Stomach smooth muscle (tissue), 2 donors: ENCODE results near the gene IL36A.

Experiments used
- H3K27ac ChIP-seq: one replicate; pipeline ENCODE4 v1.7.0; 2013; ENCODE audit warnings: mild to moderate bottlenecking, low read length, inconsistent platforms
- H3K27me3 ChIP-seq, 2 donors: one replicate each; pipeline ENCODE4 v1.7.0; 2013; ENCODE audit warnings: low read length in 2 of 2; ENCODE audit not compliant: insufficient read depth in 2 of 2, control insufficient read depth in 1 of 2
- H3K36me3 ChIP-seq, 2 donors: one replicate each; pipeline ENCODE4 v1.7.0; 2013; ENCODE audit warnings: low read length in 2 of 2; ENCODE audit not compliant: control insufficient read depth in 2 of 2, insufficient read depth in 2 of 2
- H3K4me1 ChIP-seq: one replicate; pipeline ENCODE4 v1.7.0; 2013; ENCODE audit warnings: low read length; ENCODE audit not compliant: control insufficient read depth, insufficient read depth
- H3K4me3 ChIP-seq, 2 donors: one replicate each; pipeline ENCODE4 v1.7.0; 2013; ENCODE audit warnings: low read length in 2 of 2
- H3K9ac ChIP-seq, 2 donors: one replicate each; pipeline ENCODE4 v1.7.0; 2013; ENCODE audit warnings: low read length in 2 of 2, mild to moderate bottlenecking in 1 of 2
- H3K9me3 ChIP-seq, 2 donors: one replicate each; pipeline ENCODE4 v1.7.0; 2013; ENCODE audit warnings: low read length in 2 of 2; ENCODE audit not compliant: control insufficient read depth in 2 of 2
- donor health status: healthy.
- donor health status: Pancreatic carcinoma.

Gene IL36A

GRCh38 chr2:113002677-113003076, 2.6 kb upstream of the IL36A start:
- Histone ChIP-seq H3K4me1 (no peaks in the 10 kb centered on the region), H3K36me3 (no peaks in the 10 kb centered on the region), H3K9ac (no peak overlapping the region), H3K27me3 (no peaks in the 10 kb centered on the region), H3K27ac (no peak overlapping the region), H3K9me3 (no peaks in the 10 kb centered on the region), H3K4me3 (no peak overlapping the region)

GRCh38 chr2:113007250-113007649, 2.0 kb downstream of the IL36A start:
- H3K4me1 ChIP-seq, result no peaks in the 10 kb centered on the region
- no peak overlapping the region for H3K9ac ChIP-seq
- no peaks in the 10 kb centered on the region for H3K27me3 ChIP-seq
- H3K4me3 ChIP-seq, result no peak overlapping the region
- no peaks in the 10 kb centered on the region for H3K9me3 ChIP-seq
- H3K36me3 ChIP-seq, result no peaks in the 10 kb centered on the region
- H3K27ac ChIP-seq, result no peak overlapping the region

- H3K27me3 ChIP-seq, result no peaks in the 10 kb centered on the region
- H3K9ac ChIP-seq, result no peak overlapping the region
- no peak overlapping the region for H3K27ac ChIP-seq
- H3K9me3 ChIP-seq, result no peaks in the 10 kb centered on the region
- H3K4me3 ChIP-seq, result no peak overlapping the region
- no peaks in the 10 kb centered on the region for H3K36me3 ChIP-seq
- no peaks in the 10 kb centered on the region for H3K4me1 ChIP-seq
These were observed 4.4 kb downstream of the IL36A start for GRCh38 chr2:113009622-113010021.

GRCh38 chr2:113010088-113010487, 4.8 kb downstream of the IL36A start:
- H3K9me3 ChIP-seq, result no peaks in the 10 kb centered on the region
- H3K4me1 ChIP-seq, result no peaks in the 10 kb centered on the region
- H3K9ac ChIP-seq, result no peak overlapping the region
- no peak overlapping the region for H3K4me3 ChIP-seq
- H3K27ac ChIP-seq, result no peak overlapping the region
- no peaks in the 10 kb centered on the region for H3K36me3 ChIP-seq
- H3K27me3 ChIP-seq, result no peaks in the 10 kb centered on the region

- H3K9me3 ChIP-seq, result no peaks in the 10 kb centered on the region
- H3K27ac ChIP-seq, result no peak overlapping the region
- H3K36me3 ChIP-seq, result no peaks in the 10 kb centered on the region
- no peaks in the 10 kb centered on the region for H3K27me3 ChIP-seq
- no peak overlapping the region for H3K9ac ChIP-seq
- H3K4me1 ChIP-seq, result no peaks in the 10 kb centered on the region
- no peak overlapping the region for H3K4me3 ChIP-seq
These were observed 5.8 kb downstream of the IL36A start for GRCh38 chr2:113011108-113011507.

- no peaks in the 10 kb centered on the region for H3K4me1 ChIP-seq
- no peak overlapping the region for H3K27ac ChIP-seq
- H3K4me3 ChIP-seq, result no peak overlapping the region
- H3K27me3 ChIP-seq, result peaks cover 0 to 3% of the 10 kb centered on the region in 2 donors
- H3K36me3 ChIP-seq, result no peaks in the 10 kb centered on the region
- H3K9ac ChIP-seq, result no peak overlapping the region
- no peaks in the 10 kb centered on the region for H3K9me3 ChIP-seq
These were observed 7.4 kb downstream of the IL36A start for GRCh38 chr2:113012436-113013335.

GRCh38 chr2:113013336-113013661, 8.0 kb downstream of the IL36A start:
- Histone ChIP-seq H3K9me3 (no peaks in the 10 kb centered on the region), H3K9ac (no peak overlapping the region), H3K36me3 (no peaks in the 10 kb centered on the region), H3K27me3 (peaks cover 0 to 3% of the 10 kb centered on the region in 2 donors), H3K27ac (no peak overlapping the region), H3K4me1 (no peaks in the 10 kb centered on the region), H3K4me3 (no peak overlapping the region)

- H3K27me3 ChIP-seq, result peaks cover 0 to 3% of the 10 kb centered on the region in 2 donors
- H3K36me3 ChIP-seq, result no peaks in the 10 kb centered on the region
- H3K4me3 ChIP-seq, result no peak overlapping the region
- no peak overlapping the region for H3K9ac ChIP-seq
- H3K27ac ChIP-seq, result no peak overlapping the region
- no peaks in the 10 kb centered on the region for H3K4me1 ChIP-seq
- H3K9me3 ChIP-seq, result peaks cover 0 to 3% of the 10 kb centered on the region in 2 donors
These were observed 8.8 kb downstream of the IL36A start for GRCh38 chr2:113014067-113014466.

GRCh38 chr2:113015042-113015441, 9.8 kb downstream of the IL36A start:
- H3K27ac ChIP-seq, result no peak overlapping the region
- H3K9ac ChIP-seq, result no peak overlapping the region
- H3K4me1 ChIP-seq, result no peaks in the 10 kb centered on the region
- H3K36me3 ChIP-seq, result no peaks in the 10 kb centered on the region
- H3K9me3 ChIP-seq, result peaks cover 0 to 4% of the 10 kb centered on the region in 2 donors
- H3K4me3 ChIP-seq, result no peak overlapping the region
- H3K27me3 ChIP-seq, result peaks cover 0 to 3% of the 10 kb centered on the region in 2 donors

- Histone ChIP-seq H3K4me3 (no peak overlapping the region), H3K27me3 (peaks cover 0 to 3% of the 10 kb centered on the region in 2 donors), H3K27ac (no peak overlapping the region), H3K36me3 (no peaks in the 10 kb centered on the region), H3K4me1 (no peaks in the 10 kb centered on the region), H3K9me3 (peaks cover 0 to 4% of the 10 kb centered on the region in 2 donors), H3K9ac (no peak overlapping the region)
These were observed 10.4 kb downstream of the IL36A start for GRCh38 chr2:113015655-113016054.

GRCh38 chr2:113018509-113018908, 13.2 kb downstream of the IL36A start:
- Histone ChIP-seq H3K27me3 (peaks cover 0 to 3% of the 10 kb centered on the region in 2 donors), H3K36me3 (no peaks in the 10 kb centered on the region), H3K4me1 (no peaks in the 10 kb centered on the region), H3K9ac (no peak overlapping the region), H3K27ac (no peak overlapping the region), H3K9me3 (peaks cover 0 to 4% of the 10 kb centered on the region in 2 donors), H3K4me3 (no peak overlapping the region)
